Activated B cell treated with CpG ODN at 0.5 μM for 24 hours (primary cell): Measurements from ENCODE around the gene CTBP2. TPM values are rescaled to one million over a fixed set of nuclear protein-coding genes. Genes with fewer than 3 reads are reported as not detected.
"Not testable (repeated sequence)": the region's sequence is repeated elsewhere in the genome, so short reads cannot be mapped to it uniquely, and the experiment has no call there.

Experiments
- ATAC-seq: fragments of 200-7000 bp; cut with Tn5 transposase; one replicate; pipeline ENCODE4 v1.10.0; 2021; ENCODE audit warnings: low read depth, mild to moderate bottlenecking, moderate library complexity
- CTCF ChIA-PET: fragments of 350-600 bp; sonication (Branson Sonifier 250); formaldehyde crosslinking; loops from one replicate; lab custom pipeline; 2021; ENCODE audit warnings: antibody characterized with exemption; lab: Charles Lee
- POLR2A ChIA-PET: fragments of 350-600 bp; sonication (Branson Sonifier 250); formaldehyde crosslinking; loops from one replicate; lab custom pipeline; 2021; ENCODE audit warnings: antibody characterized with exemption; lab: Charles Lee
- DNase-seq: peaks from one replicate; pipeline ENCODE4 v3.0.0; 2022
- H3K27ac Mint-ChIP-seq: one replicate; pipeline ENCODE4 v1.8.0; 2020; ENCODE audit warnings: mixed read lengths
- H3K27me3 Mint-ChIP-seq: one replicate; pipeline ENCODE4 v1.8.0; 2021; ENCODE audit warnings: mixed read lengths
- H3K36me3 Mint-ChIP-seq: one replicate; pipeline ENCODE4 v1.8.0; 2021; ENCODE audit warnings: low read depth, mixed read lengths
- H3K4me1 Mint-ChIP-seq: one replicate; pipeline ENCODE4 v1.8.0; 2021; ENCODE audit warnings: mixed read lengths
- H3K4me3 Mint-ChIP-seq: one replicate; pipeline ENCODE4 v1.8.0; 2020; ENCODE audit warnings: mild to moderate bottlenecking, mixed read lengths
- H3K9me3 Mint-ChIP-seq: one replicate; pipeline ENCODE4 v1.8.0; 2020; ENCODE audit warnings: mixed read lengths
- CTCF ChIP-seq: fragments of 200-600 bp; IDR thresholded peaks from one replicate; pipeline ENCODE4 v1.8.0; 2022; ENCODE audit warnings: antibody characterized with exemption, mild to moderate bottlenecking
- intact Hi-C: fragments of 100-400 bp; cut with micrococcal nuclease; formaldehyde crosslinking; loops from one replicate; pipeline ENCODE4 v1.15.1; 2024
- total RNA-seq: library from RNA; stranded (reverse); gene quantifications from 2 replicates; pipeline ENCODE4 v1.2.3, GENCODE V29; 2022

CTBP2 gene
- total RNA-seq, 1 donor from 2014 or later: 0.42 TPM

- ChIA-PET CTCF (no interaction called here), POLR2A (no interaction called here)
- Mint-ChIP-seq H3K4me1 (no peaks in the 10 kb centered on the region), H3K4me3 (no peak overlapping the region), H3K9me3 (no peaks in the 10 kb centered on the region), H3K27ac (no peak overlapping the region), H3K27me3 (peaks cover 53% of the 10 kb centered on the region), H3K36me3 (no peaks in the 10 kb centered on the region)
- TF ChIP-seq CTCF: no peak
- intact Hi-C loops: no loop called here
- DNase-seq (no peak), ATAC-seq (no peak)
Observed at GRCh38 chr10:125082881-125083575, 77.3 kb downstream of the CTBP2 start.

GRCh38 chr10:125082471-125082870 lies 77.9 kb downstream of the CTBP2 start:
- H3K27ac Mint-ChIP-seq, intact Hi-C loops, DNase-seq, H3K4me1 Mint-ChIP-seq, POLR2A ChIA-PET, ATAC-seq, H3K4me3 Mint-ChIP-seq, H3K9me3 Mint-ChIP-seq, H3K36me3 Mint-ChIP-seq, CTCF ChIA-PET: not testable (repeated sequence)
- H3K27me3 Mint-ChIP-seq: peaks cover 47% of the 10 kb centered on the region

- POLR2A ChIA-PET: no interaction called here
- Mint-ChIP-seq H3K27ac (no peak overlapping the region), H3K36me3 (no peaks in the 10 kb centered on the region), H3K27me3 (peaks cover 50% of the 10 kb centered on the region), H3K4me3 (no peak overlapping the region), H3K4me1 (no peaks in the 10 kb centered on the region), H3K9me3 (no peaks in the 10 kb centered on the region)
- TF ChIP-seq CTCF: no peak
- no peak for ATAC-seq
- CTCF ChIA-PET: no interaction called here
- no peak for DNase-seq
- intact Hi-C loops: no loop called here
Observed at GRCh38 chr10:125081931-125082330, 78.4 kb downstream of the CTBP2 start.

GRCh38 chr10:125080984-125081383 lies 79.4 kb downstream of the CTBP2 start:
- H3K27ac Mint-ChIP-seq: no peak overlapping the region
- H3K9me3 Mint-ChIP-seq: no peaks in the 10 kb centered on the region
- no peak overlapping the region for H3K4me3 Mint-ChIP-seq
- H3K27me3 Mint-ChIP-seq: peaks cover 54% of the 10 kb centered on the region
- intact Hi-C loops: no loop called here
- H3K36me3 Mint-ChIP-seq: no peaks in the 10 kb centered on the region
- DNase-seq (no peak), ATAC-seq (no peak)
- ChIA-PET CTCF (no interaction called here), POLR2A (interaction anchor here (0.6 kb wide), 1 partner anchor 11 kb away, joined by 4 read pairs; no protein-coding TSS in a partner anchor)
- no peaks in the 10 kb centered on the region for H3K4me1 Mint-ChIP-seq
- no peak for TF ChIP-seq CTCF

- ATAC-seq (no peak), DNase-seq (no peak)
- ChIA-PET POLR2A (no interaction called here), CTCF (no interaction called here)
- no peaks in the 10 kb centered on the region for H3K4me1 Mint-ChIP-seq
- H3K36me3 Mint-ChIP-seq: no peaks in the 10 kb centered on the region
- no peak for TF ChIP-seq CTCF
- no peaks in the 10 kb centered on the region for H3K9me3 Mint-ChIP-seq
- H3K27me3 Mint-ChIP-seq: peaks cover 54% of the 10 kb centered on the region
- no peak overlapping the region for H3K27ac Mint-ChIP-seq
- H3K4me3 Mint-ChIP-seq: no peak overlapping the region
- intact Hi-C loops: no loop called here
Observed at GRCh38 chr10:125080296-125080695, 80.1 kb downstream of the CTBP2 start.
